H1 (cell line): Measurements from ENCODE around the gene ASPDH. TPM values are rescaled to one million over a fixed set of nuclear protein-coding genes. Genes with fewer than 3 reads are reported as not detected.

Experiments
- CTCF ChIA-PET: fragments of 300-600 bp; sonication (Branson Sonifier 250); formaldehyde crosslinking; loops from one replicate; lab custom pipeline; 2021; ENCODE audit not compliant: partially characterized antibody; lab: Charles Lee
- POLR2A ChIA-PET: fragments of 300-600 bp; sonication (Branson Sonifier 250); formaldehyde crosslinking; loops from one replicate; lab custom pipeline; 2021; ENCODE audit warnings: inconsistent platforms; ENCODE audit not compliant: partially characterized antibody; lab: Charles Lee
- DNase-seq, 2 experiments: peaks; one replicate each; pipeline versions ENCODE4 v3.0.0 to v3.0.0-alpha.2; 2010 to 2022; ENCODE audit warnings: low spot score in 2 of 2, low read depth in 1 of 2, mixed read lengths in 1 of 2
- FAIRE-seq: peaks from 2 replicates; lab custom pipeline; 2011; peaks lifted over from hg19 to GRCh38; lab: Jason Lieb, UNC
- H2AFZ ChIP-seq: 2 replicates; pipeline ENCODE4 v1.8.1; 2012; ENCODE audit warnings: low read length, inconsistent platforms
- H2AK5ac ChIP-seq: 2 replicates; pipeline ENCODE4 v1.6.1; 2013; ENCODE audit warnings: low read depth, low read length
- H2BK120ac ChIP-seq: replicated peaks from 2 replicates; pipeline ENCODE3; 2013; ENCODE audit warnings: low read depth, low read length, inconsistent platforms
- H2BK12ac ChIP-seq: 2 replicates; pipeline ENCODE4 v1.6.1; 2013; ENCODE audit warnings: low read depth, low read length
- H2BK15ac ChIP-seq: 2 replicates; pipeline ENCODE4 v1.6.1; 2013; ENCODE audit warnings: low read length
- H2BK20ac ChIP-seq: 2 replicates; pipeline ENCODE4 v1.6.1; 2013; ENCODE audit warnings: low read length
- H2BK5ac ChIP-seq: 2 replicates; pipeline ENCODE4 v1.6.1; 2013; ENCODE audit warnings: low read depth, low read length
- H3K14ac ChIP-seq: 2 replicates; pipeline ENCODE4 v1.6.1; 2013; ENCODE audit warnings: inconsistent platforms; ENCODE audit not compliant: insufficient read length
- H3K18ac ChIP-seq: 2 replicates; pipeline ENCODE4 v1.6.1; 2013; ENCODE audit warnings: low read length; ENCODE audit errors: extremely low read depth
- H3K23ac ChIP-seq: 2 replicates; pipeline ENCODE4 v1.6.1; 2013; ENCODE audit warnings: inconsistent platforms; ENCODE audit not compliant: insufficient read length
- H3K23me2 ChIP-seq: 2 replicates; pipeline ENCODE4 v1.6.1; 2013; ENCODE audit warnings: low read depth, low read length
- H3K27ac ChIP-seq: 2 replicates; pipeline ENCODE4 v1.6.1; 2011; ENCODE audit warnings: low read depth, low read length, inconsistent platforms
- H3K27me3 ChIP-seq, 4 experiments: replicated peaks in 1 of 4; 1 replicate in 1 of 4; 2 replicates in 3 of 4; pipeline versions ENCODE4 v1.6.1 to v1.8.1; 2011 to 2013; ENCODE audit warnings: low read length in 3 of 4, mild to moderate bottlenecking in 3 of 4, inconsistent platforms in 2 of 4, mixed read lengths in 2 of 4, moderate library complexity in 1 of 4; ENCODE audit not compliant: control insufficient read depth in 3 of 4, insufficient read depth in 3 of 4; ENCODE audit errors: extremely low read depth in 1 of 4
- H3K36me3 ChIP-seq, 4 experiments: 2 replicates each; pipeline versions ENCODE4 v1.6.1 to v1.8.1; 2011 to 2013; ENCODE audit warnings: mild to moderate bottlenecking in 4 of 4, low read length in 3 of 4, moderate library complexity in 2 of 4, control low read depth in 1 of 4, inconsistent platforms in 1 of 4; ENCODE audit not compliant: insufficient read depth in 4 of 4, control insufficient read depth in 2 of 4
- H3K4ac ChIP-seq: replicated peaks from 2 replicates; pipeline ENCODE3; 2013; ENCODE audit warnings: low read length, low read depth, mixed read lengths, inconsistent platforms; ENCODE audit not compliant: insufficient read length
- H3K4me1 ChIP-seq, 4 experiments: replicated peaks in 1 of 4; 1 replicate in 1 of 4; 2 replicates in 3 of 4; pipeline versions ENCODE4 v1.6.1 to v1.8.1; 2011 to 2013; ENCODE audit warnings: low read length in 3 of 4, inconsistent platforms in 2 of 4, mixed read lengths in 1 of 4; ENCODE audit not compliant: insufficient read depth in 4 of 4, control insufficient read depth in 3 of 4
- H3K4me2 ChIP-seq, 2 experiments: 2 replicates each; pipeline versions ENCODE4 v1.6.1 to v1.8.1; 2011 to 2013; ENCODE audit warnings: low read depth in 2 of 2, low read length in 2 of 2, control low read depth in 1 of 2, inconsistent platforms in 1 of 2, mild to moderate bottlenecking in 1 of 2; ENCODE audit not compliant: insufficient read depth in 1 of 2
- H3K4me3 ChIP-seq, 4 experiments: fragments of 200-600, 300-600 bp in 1 of 4; sonication (generic), shearing (Covaris generic), sonication (Bioruptor Twin) in 1 of 4; 2 replicates each; pipeline versions ENCODE4 v1.5.1 to v1.8.1; 2011 to 2016; ENCODE audit warnings: low read length in 4 of 4, low read depth in 3 of 4, control low read depth in 2 of 4, inconsistent platforms in 2 of 4, mild to moderate bottlenecking in 2 of 4, mixed read lengths in 1 of 4, moderate library complexity in 1 of 4; ENCODE audit not compliant: insufficient read depth in 2 of 4; ENCODE audit errors: extremely low read depth in 1 of 4
- H3K56ac ChIP-seq: replicated peaks from 2 replicates; pipeline ENCODE3; 2013; ENCODE audit warnings: low read depth, mild to moderate bottlenecking, mixed read lengths, low read length, inconsistent platforms; ENCODE audit not compliant: insufficient read length
- H3K79me1 ChIP-seq: 2 replicates; pipeline ENCODE4 v1.6.1; 2013; ENCODE audit warnings: low read depth, low read length, control low read depth
- H3K79me2 ChIP-seq, 2 experiments: 2 replicates each; pipeline versions ENCODE4 v1.6.1 to v1.8.1; 2012 to 2013; ENCODE audit warnings: low read length in 2 of 2, mild to moderate bottlenecking in 2 of 2, inconsistent platforms in 1 of 2; ENCODE audit not compliant: insufficient read depth in 2 of 2, control insufficient read depth in 1 of 2
- H3K9ac ChIP-seq, 4 experiments: replicated peaks in 1 of 4; 1 replicate in 1 of 4; 2 replicates in 3 of 4; pipeline versions ENCODE4 v1.6.1 to v1.8.1; 2011 to 2013; ENCODE audit warnings: low read depth in 3 of 4, low read length in 3 of 4, control low read depth in 2 of 4, mild to moderate bottlenecking in 2 of 4, moderate library complexity in 2 of 4, inconsistent platforms in 1 of 4; ENCODE audit errors: extremely low read depth in 1 of 4
- H3K9me3 ChIP-seq, 2 experiments: 2 replicates each; pipeline versions ENCODE4 v1.6.1 to v1.8.1; 2012 to 2013; ENCODE audit warnings: mild to moderate bottlenecking in 2 of 2, moderate library complexity in 2 of 2, control low read depth in 1 of 2, inconsistent platforms in 1 of 2, low read depth in 1 of 2, low read length in 1 of 2, mixed read lengths in 1 of 2; ENCODE audit not compliant: insufficient read depth in 2 of 2
- H4K20me1 ChIP-seq, 2 experiments: replicated peaks in 1 of 2; 2 replicates each; pipeline versions ENCODE3 to v1.8.1; 2011 to 2013; ENCODE audit warnings: inconsistent platforms in 2 of 2, low read length in 2 of 2, mild to moderate bottlenecking in 1 of 2; ENCODE audit not compliant: insufficient read depth in 2 of 2, control insufficient read depth in 1 of 2
- H4K5ac ChIP-seq: 2 replicates; pipeline ENCODE4 v1.6.1; 2013; ENCODE audit warnings: low read length, low read depth, mixed read lengths, inconsistent platforms; ENCODE audit not compliant: insufficient read length
- H4K8ac ChIP-seq: 2 replicates; pipeline ENCODE4 v1.8.0; 2013; ENCODE audit warnings: mild to moderate bottlenecking, moderate library complexity, low read length, inconsistent platforms; ENCODE audit not compliant: insufficient read depth; ENCODE audit errors: extremely low read depth
- H4K91ac ChIP-seq: replicated peaks from 2 replicates; pipeline ENCODE3; 2013; ENCODE audit warnings: low read length, mixed read lengths, inconsistent platforms; ENCODE audit not compliant: insufficient read length
- SRF ChIP-seq: IDR thresholded peaks from 2 replicates; pipeline ENCODE4 v1.6.1; 2011; ENCODE audit warnings: mild to moderate bottlenecking, low read depth, low read length, moderate library complexity
- WGBS, 2 experiments: shearing (Covaris generic) in 1 of 2; methylation state at CpG; one replicate each; pipeline versions ENCODE4 v1.1.6 to v1.1.7; 2013 to 2015; ENCODE audit warnings: low lambda C conversion rate in 2 of 2, mixed read lengths in 2 of 2, inconsistent platforms in 1 of 2, low coverage in 1 of 2, missing lambda C conversion rate in 1 of 2; ENCODE audit not compliant: insufficient replicate concordance in 2 of 2, insufficient coverage in 1 of 2, insufficient read length in 1 of 2; ENCODE audit errors: extremely low coverage in 1 of 2, missing lambda C conversion rate in 1 of 2; 5-methylcytosine and 5-hydroxymethylcytosine counted together
- polyA plus RNA-seq, 7 experiments: library from polyadenylated mRNA; depleted of rRNA in 3 of 7; stranded (reverse) in 5 of 7; unstranded in 2 of 7; fragments of >200 nt in 5 of 7; fragments of 200-250 nt in 2 of 7; gene quantifications; 1 replicate in 5 of 7; 2 replicates in 1 of 7; 4 replicates in 1 of 7; pipeline versions ENCODE4 v1.2.1 to v1.2.3, GENCODE V29; 2011 to 2013; ENCODE audit warnings: missing spikeins in 2 of 7, mixed read lengths in 2 of 7
- total RNA-seq: library from RNA; stranded (reverse); fragmentation: NEBNext Ultra II Directional; extraction: Animal tissue kit (Norgen Biotek cat#: 25700); gene quantifications from 2 replicates; pipeline ENCODE4 v1.2.1, GENCODE V29; 2021

ASPDH gene
- total and polyA plus RNA-seq, 2 of the 8 experiments (the other 6 are each of a cell fraction or from before 2014, with no cell fraction given) = not detected

- Histone ChIP-seq H3K4me3 (peak overlapping the region in 1 of 4 experiments; percentile 79; a peak in 2 of 8 replicates), H2BK20ac (no peak overlapping the region)
- TF ChIP-seq SRF = no peak
- TF ChIP-seq, all 59 proteins: peak for 0
- Histone ChIP-seq H3K56ac (no peak overlapping the region), H2AFZ (no peak overlapping the region), H2AK5ac (no peak overlapping the region), H3K36me3 (peaks cover 2 to 44% (median 10%) of the 10 kb centered on the region in 4 experiments; a peak in 6 of 8 replicates), H4K91ac (no peak overlapping the region), H3K4ac (no peak overlapping the region), H3K14ac (no peak overlapping the region), H3K4me2 (peak overlapping the region in 1 of 2 experiments; percentile 59; a peak in 2 of 4 replicates), H2BK12ac (no peak overlapping the region), H3K79me1 (peaks cover 10% of the 10 kb centered on the region), H3K79me2 (peaks cover 4 to 16% of the 10 kb centered on the region in 2 experiments; a peak in 3 of 4 replicates), H3K27me3 (no peaks in the 10 kb centered on the region; a peak in 1 of 7 replicates), H2BK120ac (no peak overlapping the region), H3K9ac (no peak overlapping the region), H3K27ac (no peak overlapping the region), H3K23ac (no peak overlapping the region), H3K9me3 (peaks cover 3 to 6% of the 10 kb centered on the region in 2 experiments; a peak in 3 of 4 replicates), H4K20me1 (peaks cover 6 to 8% of the 10 kb centered on the region in 2 experiments), H4K8ac (no peak overlapping the region), H4K5ac (no peak overlapping the region), H3K23me2 (peaks cover 2% of the 10 kb centered on the region; the same call in 1 of the 2 replicates), H2BK15ac (no peak overlapping the region), H2BK5ac (no peak overlapping the region), H3K18ac (no peak overlapping the region), H3K4me1 (no peaks in the 10 kb centered on the region)
- ChIA-PET POLR2A (interaction anchor here (0.7 to 2.7 kb wide), 13 partner anchors 7 to 613 kb away, joined by 3 to 12 read pairs (median 5); partner anchors contain the start of gene NR1H2), CTCF (interaction anchor here (0.9 to 2.6 kb wide), 22 partner anchors 10 to 301 kb away, joined by 3 to 18 read pairs (median 6); partner anchors contain the start of gene JOSD2)
- FAIRE-seq (no peak), DNase-seq (no peak)
- WGBS, 2 experiments = 96% methylated on average over 17 of the region's 17 CpGs; no CpG with 5 or more reads in 1 of the 2 experiments
These were observed 35.8 kb downstream of the ASPDH start for GRCh38 chr19:50477751-50478515.
